ENCODE results near the gene ACHE. TPM values are rescaled to one million over a fixed set of nuclear protein-coding genes. Genes with fewer than 3 reads are reported as not detected.

Gene ACHE
- total RNA-seq, 1 donor from 2014 or later, result 9.3 TPM

- peak overlapping the region; percentile 85 to 93 for H3K4me3 ChIP-seq
- intact Hi-C loops (cut with DNase I), result no loop called here
These were observed 20.3 kb downstream of the ACHE start for GRCh38 chr7:100875356-100875751.

DNA sequence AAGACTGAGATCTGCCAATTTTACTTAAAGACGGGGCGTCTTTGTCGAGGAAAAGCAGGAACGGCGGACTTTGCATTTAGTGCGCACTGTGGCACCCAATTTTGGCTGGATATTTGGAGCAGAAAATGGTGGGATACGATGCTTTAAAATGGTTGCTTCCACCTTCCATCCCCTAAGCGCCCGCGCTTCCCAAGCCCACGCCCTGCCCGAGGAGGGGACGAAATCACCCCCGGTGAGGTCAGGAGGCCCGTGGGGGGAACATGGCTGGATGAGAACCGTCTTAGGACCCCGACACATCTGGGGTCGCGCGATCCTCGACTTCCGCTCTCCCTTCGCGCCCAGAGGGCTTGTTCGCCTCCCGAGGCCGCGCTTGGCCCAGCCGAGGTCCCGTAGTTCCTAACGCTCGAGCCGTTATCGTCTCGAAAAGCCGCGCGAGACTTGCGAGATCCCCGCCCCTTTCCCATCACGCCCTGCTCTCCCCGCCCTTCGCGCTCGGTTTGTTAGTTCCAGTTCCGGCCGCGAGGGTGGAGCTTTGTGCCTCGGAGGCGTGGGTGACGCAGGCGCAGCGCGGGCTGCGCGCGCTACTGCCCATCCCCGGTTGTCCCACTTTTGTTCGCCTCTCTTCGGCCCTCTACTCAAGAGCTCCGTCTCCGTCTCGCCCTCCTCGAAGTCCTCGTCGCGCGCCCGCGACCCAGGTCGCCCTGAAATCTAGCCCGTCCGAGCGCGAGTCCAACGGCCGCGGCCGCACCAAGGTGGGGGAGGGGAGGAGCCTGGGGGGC lies 20.9 kb downstream of the ACHE start, which contains the start of gene SRRT:
SRRT (plus strand) TSS at position 527 of the 779 bp plus-strand sequence. CDS start 488 bp downstream, outside the sequence.
- H3K36me3 ChIP-seq, result peaks cover 0 to 32% of the 10 kb centered on the region in 2 donors
- DNase-seq (ENCODE audit: extremely low spot score in 2 of 2), result peak in 1 of 2 donors; percentile 98
- peak within 1 kb of the TSS; percentile 85 to 93 for H3K4me3 ChIP-seq
- intact Hi-C loops (cut with DNase I), result no loop called here
- no peaks in the 10 kb centered on the region for H3K27me3 ChIP-seq
- peaks cover 42% of the 10 kb centered on the region for H3K4me1 ChIP-seq
- peak within 1 kb of the TSS; percentile 77 for H3K27ac ChIP-seq
- no peaks in the 10 kb centered on the region for H3K9me3 ChIP-seq
- TF ChIP-seq POLR2AphosphoS5 (IDR thresholded peaks at IDR 0.05; ENCODE audit: insufficient read depth in 1 of 2, low read depth in 1 of 2) (peak; percentile 97 to 100), POLR2A (IDR thresholded peaks at IDR 0.05) (peak in 1 of 2 donors; percentile 92), CTCF (IDR thresholded peaks at IDR 0.05) (peak in 1 of 3 experiments; percentile 82)

More at GRCh38 chr7:100875356-100875751, 20.3 kb downstream of the ACHE start:
- DNase-seq (ENCODE audit: extremely low spot score in 2 of 2), result no peak
- Histone ChIP-seq H3K36me3 (peaks cover 0 to 29% of the 10 kb centered on the region in 2 donors), H3K27ac (peak overlapping the region; percentile 77), H3K9me3 (no peaks in the 10 kb centered on the region), H3K27me3 (no peaks in the 10 kb centered on the region), H3K4me1 (peaks cover 42% of the 10 kb centered on the region)
- TF ChIP-seq POLR2A (IDR thresholded peaks at IDR 0.05), result no peak

GRCh38 chr7:100874300-100874576 lies 21.4 kb downstream of the ACHE start:
- Histone ChIP-seq H3K36me3 (peaks cover 0 to 32% of the 10 kb centered on the region in 2 donors), H3K27me3 (no peaks in the 10 kb centered on the region), H3K27ac (peak overlapping the region; percentile 77), H3K4me1 (peaks cover 45% of the 10 kb centered on the region), H3K9me3 (no peaks in the 10 kb centered on the region), H3K4me3 (peak overlapping the region; percentile 85 to 93)
- DNase-seq (ENCODE audit: extremely low spot score in 2 of 2), result no peak
- intact Hi-C loops (cut with DNase I), result no loop called here
- TF ChIP-seq POLR2AphosphoS5 (IDR thresholded peaks at IDR 0.05; ENCODE audit: insufficient read depth in 1 of 2, low read depth in 1 of 2), result no peak
- no peak for TF ChIP-seq CTCF (IDR thresholded peaks at IDR 0.05)
- TF ChIP-seq POLR2A (IDR thresholded peaks at IDR 0.05), result no peak

DNA sequence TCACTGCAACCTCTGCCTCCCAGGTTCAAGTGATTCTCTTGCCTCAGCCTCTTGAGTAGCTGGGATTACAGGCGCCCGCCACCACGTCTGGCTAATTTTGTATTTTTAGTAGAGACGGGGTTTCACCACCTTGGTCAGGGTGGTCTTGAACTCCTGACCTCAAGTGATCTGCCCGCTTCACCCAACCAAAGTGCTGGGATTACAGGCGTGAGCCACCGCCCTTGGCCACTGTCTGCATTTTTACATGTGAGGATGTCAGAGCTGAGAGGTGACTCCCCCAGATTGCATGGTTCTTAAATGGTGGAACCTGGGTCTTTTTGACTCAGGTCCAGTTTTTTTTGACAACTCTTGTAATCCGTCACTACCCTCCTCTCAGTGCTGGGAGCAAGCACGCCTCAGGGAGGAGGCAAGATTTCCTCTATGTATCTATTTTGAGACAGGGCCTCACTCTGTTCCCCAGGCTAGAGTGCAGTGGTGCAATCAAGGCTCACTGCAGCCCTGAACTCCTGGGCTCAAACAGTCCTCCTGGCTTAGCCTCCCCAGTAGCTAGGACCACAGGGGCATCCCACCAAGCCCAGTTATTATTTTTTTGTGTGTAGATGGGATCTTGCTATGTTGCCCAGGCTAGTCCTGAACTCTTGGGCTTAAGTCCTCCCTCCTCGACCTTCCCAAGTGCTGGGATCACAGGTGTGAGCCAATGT lies 21.9 kb downstream of the ACHE start:
- Histone ChIP-seq H3K4me3 (peak overlapping the region in 1 of 2 donors; percentile 85), H3K27me3 (no peaks in the 10 kb centered on the region), H3K4me1 (peaks cover 47% of the 10 kb centered on the region), H3K27ac (peak overlapping the region; percentile 77), H3K9me3 (no peaks in the 10 kb centered on the region), H3K36me3 (peaks cover 0 to 32% of the 10 kb centered on the region in 2 donors)
- DNase-seq (ENCODE audit: extremely low spot score in 2 of 2), result no peak
- intact Hi-C loops (cut with DNase I), result no loop called here
- TF ChIP-seq CTCF (IDR thresholded peaks at IDR 0.05) (no peak), POLR2A (IDR thresholded peaks at IDR 0.05) (no peak), POLR2AphosphoS5 (IDR thresholded peaks at IDR 0.05; ENCODE audit: insufficient read depth in 1 of 2, low read depth in 1 of 2) (no peak)

DNA sequence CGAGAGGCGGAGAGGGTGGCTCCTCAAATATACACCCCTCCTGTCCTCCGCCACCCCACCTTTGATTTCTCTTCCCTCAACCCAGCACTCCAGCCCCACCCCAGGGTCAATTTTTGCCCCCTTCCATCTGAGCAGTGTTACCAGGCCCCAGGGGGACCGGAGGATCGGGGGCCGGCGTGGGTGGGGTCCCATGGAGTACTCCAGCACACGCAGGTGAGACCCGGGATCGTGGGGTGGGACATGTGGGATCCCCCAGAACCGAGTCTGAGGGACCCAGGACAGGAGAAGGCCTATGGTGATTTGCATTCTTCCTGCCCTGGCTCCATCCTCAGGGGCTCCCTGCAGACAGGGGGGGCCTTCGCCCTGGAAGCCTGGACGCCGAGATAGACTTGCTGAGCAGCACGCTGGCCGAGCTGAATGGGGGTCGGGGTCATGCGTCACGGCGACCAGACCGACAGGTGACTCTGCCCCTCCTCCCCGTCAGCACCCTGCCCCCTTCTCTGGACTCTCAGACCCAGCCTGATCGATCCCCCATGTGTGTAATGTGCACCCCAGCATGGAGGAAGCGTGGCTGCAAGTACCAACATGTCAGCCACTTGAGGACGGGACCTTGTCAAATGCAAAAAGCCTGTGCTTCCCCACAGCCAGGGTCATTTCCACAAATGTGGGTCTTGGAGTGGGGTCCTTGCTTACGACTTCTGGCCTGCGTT lies 27.8 kb downstream of the ACHE start:
- no peaks in the 10 kb centered on the region for H3K9me3 ChIP-seq
- H3K27ac ChIP-seq, result peak overlapping the region; percentile 98
- no peaks in the 10 kb centered on the region for H3K27me3 ChIP-seq
- peaks cover 0 to 29% of the 10 kb centered on the region in 2 donors for H3K36me3 ChIP-seq
- intact Hi-C loops (cut with DNase I), result loop anchor here (10.0 kb wide), 1 partner anchor 323 kb away; no protein-coding TSS in a partner anchor
- DNase-seq (ENCODE audit: extremely low spot score in 2 of 2), result no peak
- peaks cover 41% of the 10 kb centered on the region for H3K4me1 ChIP-seq
- TF ChIP-seq POLR2A (IDR thresholded peaks at IDR 0.05), result no peak
- TF ChIP-seq POLR2AphosphoS5 (IDR thresholded peaks at IDR 0.05; ENCODE audit: insufficient read depth in 1 of 2, low read depth in 1 of 2), result no peak
- TF ChIP-seq CTCF (IDR thresholded peaks at IDR 0.05), result no peak
- H3K4me3 ChIP-seq, result peak overlapping the region; percentile 77 to 86

Data from vagina (tissue), 2 donors.